Body of pancreas (tissue), 4 donors: Measurements from ENCODE around the gene SLC35D2.

Experiments
- POLR2A ChIP-seq, 3 donors: fragments of 450-650 bp; IDR thresholded peaks; one replicate each; pipeline ENCODE4 v1.6.1; 2016; ENCODE audit warnings: antibody characterized with exemption in 3 of 3, mild to moderate bottlenecking in 2 of 3
- TF ChIP-seq, protein P1 (sequence below), 7 experiments: fragments of 450-650 bp in 4 of 7; fragments of 200-600 bp in 3 of 7; sonication (generic) in 3 of 7; IDR thresholded peaks; one replicate each; pipeline ENCODE4 v1.5.1; 2016 to 2019; ENCODE audit warnings: antibody characterized with exemption in 7 of 7

GRCh38 chr9:96381696-96382095, 1.8 kb downstream of the SLC35D2 start:
- TF ChIP-seq POLR2A (IDR thresholded peaks at IDR 0.05): no peak
- TF ChIP-seq, protein P1, sequence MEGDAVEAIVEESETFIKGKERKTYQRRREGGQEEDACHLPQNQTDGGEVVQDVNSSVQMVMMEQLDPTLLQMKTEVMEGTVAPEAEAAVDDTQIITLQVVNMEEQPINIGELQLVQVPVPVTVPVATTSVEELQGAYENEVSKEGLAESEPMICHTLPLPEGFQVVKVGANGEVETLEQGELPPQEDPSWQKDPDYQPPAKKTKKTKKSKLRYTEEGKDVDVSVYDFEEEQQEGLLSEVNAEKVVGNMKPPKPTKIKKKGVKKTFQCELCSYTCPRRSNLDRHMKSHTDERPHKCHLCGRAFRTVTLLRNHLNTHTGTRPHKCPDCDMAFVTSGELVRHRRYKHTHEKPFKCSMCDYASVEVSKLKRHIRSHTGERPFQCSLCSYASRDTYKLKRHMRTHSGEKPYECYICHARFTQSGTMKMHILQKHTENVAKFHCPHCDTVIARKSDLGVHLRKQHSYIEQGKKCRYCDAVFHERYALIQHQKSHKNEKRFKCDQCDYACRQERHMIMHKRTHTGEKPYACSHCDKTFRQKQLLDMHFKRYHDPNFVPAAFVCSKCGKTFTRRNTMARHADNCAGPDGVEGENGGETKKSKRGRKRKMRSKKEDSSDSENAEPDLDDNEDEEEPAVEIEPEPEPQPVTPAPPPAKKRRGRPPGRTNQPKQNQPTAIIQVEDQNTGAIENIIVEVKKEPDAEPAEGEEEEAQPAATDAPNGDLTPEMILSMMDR (IDR thresholded peaks at IDR 0.05): no peak
